HPDE6-E6E7 (cell line): ENCODE results near the gene ATP6V0A4.
A peak's percentile ranks its signal among the peaks of the same experiment; 100 is the strongest.
"Not testable (repeated sequence)": the region's sequence is repeated elsewhere in the genome, so short reads cannot be mapped to it uniquely, and the experiment has no call there.

Experiments
- DNase-seq: peaks from one replicate; pipeline ENCODE4 v3.0.0; 2011; ENCODE audit warnings: missing footprints; ENCODE audit errors: extremely low spot score

ATP6V0A4 gene

GRCh38 chr7:138750901-138751464, 47.0 kb downstream of the ATP6V0A4 start:
- no peak for DNase-seq

- DNase-seq, result no peak
Measured at GRCh38 chr7:138750473-138750872, 47.5 kb downstream of the ATP6V0A4 start.

GRCh38 chr7:138749960-138750359, 48.0 kb downstream of the ATP6V0A4 start:
- DNase-seq, result no peak

GRCh38 chr7:138748666-138749065, 49.3 kb downstream of the ATP6V0A4 start:
- DNase-seq, result no peak

- DNase-seq, result no peak
Measured at GRCh38 chr7:138746073-138746472, 51.9 kb downstream of the ATP6V0A4 start.

GRCh38 chr7:138745189-138745588, 52.8 kb downstream of the ATP6V0A4 start:
- DNase-seq, result no peak

GRCh38 chr7:138741453-138741735, 56.6 kb downstream of the ATP6V0A4 start:
- DNase-seq, result no peak

- no peak for DNase-seq
Measured at GRCh38 chr7:138739859-138740258, 58.1 kb downstream of the ATP6V0A4 start.

GRCh38 chr7:138738551-138739335, 59.3 kb downstream of the ATP6V0A4 start:
- peak; percentile 50 for DNase-seq

GRCh38 chr7:138738114-138738513, 59.9 kb downstream of the ATP6V0A4 start:
- no peak for DNase-seq

GRCh38 chr7:138735399-138735798, 62.6 kb downstream of the ATP6V0A4 start:
- DNase-seq, result no peak

GRCh38 chr7:138731733-138732132, 66.3 kb downstream of the ATP6V0A4 start:
- DNase-seq, result not testable (repeated sequence)

GRCh38 chr7:138729444-138729843, 68.6 kb downstream of the ATP6V0A4 start:
- no peak for DNase-seq

- peak; percentile 46 for DNase-seq
Measured at GRCh38 chr7:138727336-138728099, 70.5 kb downstream of the ATP6V0A4 start.

- DNase-seq, result no peak
Measured at GRCh38 chr7:138726288-138726687, 71.7 kb downstream of the ATP6V0A4 start.

- DNase-seq, result peak; percentile 16
Measured at GRCh38 chr7:138720286-138720685, 77.7 kb downstream of the ATP6V0A4 start.

- no peak for DNase-seq
Measured at GRCh38 chr7:138716889-138717288, 81.1 kb downstream of the ATP6V0A4 start.

- no peak for DNase-seq
Measured at GRCh38 chr7:138713191-138713590, 84.8 kb downstream of the ATP6V0A4 start.

GRCh38 chr7:138712652-138713051, 85.3 kb downstream of the ATP6V0A4 start:
- DNase-seq, result no peak

GRCh38 chr7:138710536-138711385, 87.2 kb downstream of the ATP6V0A4 start:
- no peak for DNase-seq

- no peak for DNase-seq
Measured at GRCh38 chr7:138705167-138705566, 92.8 kb downstream of the ATP6V0A4 start.

- no peak for DNase-seq
Measured at GRCh38 chr7:138701537-138701923, 96.5 kb downstream of the ATP6V0A4 start.
